HepG2 (cell line): ENCODE data around the gene BCAS3. TPM values are rescaled to one million over a fixed set of nuclear protein-coding genes. Genes with fewer than 3 reads are reported as not detected.

Source experiments
- ATAC-seq: fragments of 200-7000 bp; cut with Tn5 transposase; 3 replicates; pipeline ENCODE4 v1.9.1; 2020; ENCODE audit warnings: mild to moderate bottlenecking, moderate library complexity
- BruUV-seq: library from RNA; stranded (reverse); fragments of 400-500 nt; replicated peaks from 2 replicates; lab custom pipeline; 2021; lab: Mats Ljungman, UMichigan
- CTCF ChIA-PET: fragments of 300-600 bp; formaldehyde crosslinking; extraction: SDS; loops from one replicate; lab custom pipeline; 2021; ENCODE audit warnings: low total read pairs, inconsistent platforms, low intra/inter-chr PET ratio; lab: Yijun Ruan, JAX
- POLR2A ChIA-PET: fragments of 350-600 bp; sonication (Branson Sonifier 250); formaldehyde crosslinking; loops from one replicate; lab custom pipeline; 2020; ENCODE audit warnings: antibody characterized with exemption, inconsistent platforms; lab: Yijun Ruan, JAX
- DNase-seq: peaks from one replicate; pipeline ENCODE4 v3.0.0-alpha.2; 2015; ENCODE audit warnings: low spot score
- FAIRE-seq: peaks from 3 replicates; lab custom pipeline; 2011; peaks lifted over from hg19 to GRCh38; lab: Jason Lieb, UNC
- H2AFZ ChIP-seq: one replicate; pipeline ENCODE4 v1.6.1; 2011; ENCODE audit warnings: low read length, inconsistent platforms
- H3K27ac ChIP-seq: fragments of 300-600 bp; 3 replicates; pipeline ENCODE4 v1.8.0; 2011; ENCODE audit warnings: mixed run types, mild to moderate bottlenecking, mixed read lengths, low read length, inconsistent platforms; ENCODE audit not compliant: insufficient read depth; ENCODE audit errors: extremely low read length
- H3K27me3 ChIP-seq, 2 experiments: fragments of 200-600 bp in 1 of 2; 2 replicates in 1 of 2; 3 replicates in 1 of 2; pipeline versions ENCODE4 v1.6.0 to v1.8.0; 2011; ENCODE audit warnings: low read length in 2 of 2, mild to moderate bottlenecking in 2 of 2, moderate library complexity in 2 of 2, inconsistent platforms in 1 of 2; ENCODE audit not compliant: insufficient read depth in 2 of 2, control insufficient read depth in 1 of 2
- H3K36me3 ChIP-seq, 2 experiments: fragments of 200-600 bp in 1 of 2; replicated peaks in 1 of 2; 2 replicates in 1 of 2; 3 replicates in 1 of 2; pipeline versions ENCODE4 v1.5.1 to v1.8.0; 2011; ENCODE audit warnings: low read length in 2 of 2, inconsistent platforms in 1 of 2; ENCODE audit not compliant: insufficient read depth in 2 of 2, control insufficient read depth in 1 of 2
- H3K4me1 ChIP-seq: 2 replicates; pipeline ENCODE4 v1.5.1; 2012; ENCODE audit warnings: low read length, inconsistent platforms; ENCODE audit not compliant: insufficient read depth
- H3K4me2 ChIP-seq: 2 replicates; pipeline ENCODE4 v1.6.0; 2011; ENCODE audit warnings: low read depth, low read length, inconsistent platforms
- H3K4me3 ChIP-seq, 3 experiments: fragments of 200-600 bp in 1 of 3; sonication (generic), shearing (Covaris generic) in 1 of 3; replicated peaks in 1 of 3; 2 replicates each; pipeline ENCODE4 v1.5.1; 2011 to 2016; ENCODE audit warnings: low read length in 3 of 3, inconsistent platforms in 2 of 3, low read depth in 2 of 3, mild to moderate bottlenecking in 2 of 3, control low read depth in 1 of 3, mixed read lengths in 1 of 3; ENCODE audit not compliant: insufficient read depth in 1 of 3
- H3K79me2 ChIP-seq: one replicate; pipeline ENCODE4 v1.6.1; 2011; ENCODE audit warnings: low read length, inconsistent platforms; ENCODE audit not compliant: insufficient read depth
- H3K9ac ChIP-seq: 2 replicates; pipeline ENCODE4 v1.6.0; 2011; ENCODE audit warnings: mild to moderate bottlenecking, low read depth, low read length, inconsistent platforms; ENCODE audit not compliant: insufficient read depth
- H3K9me3 ChIP-seq: 2 replicates; pipeline ENCODE4 v1.5.1; 2012; ENCODE audit warnings: mild to moderate bottlenecking, low read length
- H4K20me1 ChIP-seq: 2 replicates; pipeline ENCODE4 v1.6.0; 2011; ENCODE audit warnings: inconsistent platforms, mild to moderate bottlenecking, low read length, moderate library complexity; ENCODE audit not compliant: insufficient read depth
- HNRNPL ChIP-seq: fragments of 200-400 bp; formaldehyde crosslinking; IDR thresholded peaks from 2 replicates; pipeline ENCODE4 v1.6.1; 2017; ENCODE audit warnings: mild to moderate bottlenecking, low read depth, low read length
- JUNB ChIP-seq: sonication (generic); formaldehyde crosslinking; IDR thresholded peaks from 2 replicates; pipeline ENCODE4 v1.8.0; 2022; ENCODE audit warnings: missing genetic modification reagents, mild to moderate bottlenecking, borderline replicate concordance
- PHF20 ChIP-seq: sonication (generic); formaldehyde crosslinking; IDR thresholded peaks from 2 replicates; pipeline ENCODE4 v1.5.0; 2020; ENCODE audit warnings: mild to moderate bottlenecking, missing genetic modification reagents
- POLR2AphosphoS2 ChIP-seq: IDR thresholded peaks from 2 replicates; pipeline ENCODE4 v1.6.1; 2011; ENCODE audit warnings: low read depth, low read length, improper control_type of control experiment
- RAD21 ChIP-seq: fragments of 450-650 bp; formaldehyde crosslinking; IDR thresholded peaks from 2 replicates; pipeline ENCODE4 v1.5.0; 2020; ENCODE audit warnings: mild to moderate bottlenecking
- SALL1 ChIP-seq: sonication (generic); formaldehyde crosslinking; IDR thresholded peaks from 2 replicates; pipeline ENCODE4 v1.8.0; 2022; ENCODE audit warnings: mild to moderate bottlenecking, missing genetic modification reagents
- SAP130 ChIP-seq: IDR thresholded peaks from 2 replicates; pipeline ENCODE4 v1.6.1; 2016; ENCODE audit warnings: low read depth
- ZBTB21 ChIP-seq: sonication (generic); formaldehyde crosslinking; IDR thresholded peaks from 2 replicates; pipeline ENCODE4 v1.4.0; 2020; ENCODE audit warnings: missing genetic modification reagents
- ZNF264 ChIP-seq: sonication (generic); formaldehyde crosslinking; IDR thresholded peaks from 2 replicates; pipeline ENCODE4 v1.4.0; 2020; ENCODE audit warnings: missing genetic modification reagents
- ZNF367 ChIP-seq: sonication (generic); formaldehyde crosslinking; IDR thresholded peaks from 2 replicates; pipeline ENCODE4 v1.4.0; 2020; ENCODE audit warnings: missing genetic modification reagents, borderline replicate concordance
- ZNF441 ChIP-seq: sonication (generic); formaldehyde crosslinking; IDR thresholded peaks from 2 replicates; pipeline ENCODE4 v1.7.0; 2021; ENCODE audit warnings: missing genetic modification reagents, borderline replicate concordance
- ZNF546 ChIP-seq: sonication (generic); formaldehyde crosslinking; conservative IDR thresholded peaks from 2 replicates; pipeline ENCODE4 v1.8.1; 2023; ENCODE audit warnings: mild to moderate bottlenecking, missing genetic modification reagents
- ZNF816 ChIP-seq: sonication (generic); formaldehyde crosslinking; IDR thresholded peaks from 2 replicates; pipeline ENCODE4 v1.8.0; 2022; ENCODE audit warnings: missing genetic modification reagents, mild to moderate bottlenecking, borderline replicate concordance
- ZNF878 ChIP-seq: sonication (generic); formaldehyde crosslinking; IDR thresholded peaks from 2 replicates; pipeline ENCODE4 v1.8.1; 2023; ENCODE audit warnings: mild to moderate bottlenecking, missing genetic modification reagents, moderate library complexity
- WGBS: methylation state at CpG from one replicate; pipeline ENCODE4 v1.1.6; 2017; ENCODE audit warnings: low lambda C conversion rate; 5-methylcytosine and 5-hydroxymethylcytosine counted together
- in situ Hi-C: cut with HindIII; loops from 2 replicates; pipeline ENCODE4 v1.10.0; 2017; ENCODE audit warnings: low pct_unique_long_range_greater_than_20kb; ENCODE audit not compliant: extremely low pct_ligation_motif_present
- intact Hi-C: fragments of 100-400 bp; cut with micrococcal nuclease; formaldehyde crosslinking; loops from one replicate; pipeline ENCODE4 v1.10.0; 2022; ENCODE audit not compliant: unreplicated experiment
- polyA plus RNA-seq, 8 experiments: library from polyadenylated mRNA; depleted of rRNA in 3 of 8; stranded (reverse) in 7 of 8; unstranded in 1 of 8; fragments of >200 nt; fragmentation: Illumina TruSeq in 4 of 8; extraction: Trizol in 4 of 8; gene quantifications; 2 replicates each; pipeline versions ENCODE4 v1.2.1 to v1.2.3, GENCODE V29; 2011 to 2016; ENCODE audit warnings: low read depth in 4 of 8, missing spikeins in 1 of 8, mixed read lengths in 1 of 8; ENCODE audit not compliant: insufficient read depth in 1 of 8
- total RNA-seq, 5 experiments: library from RNA; depleted of rRNA; stranded (reverse); fragments of >200 nt; fragmentation: Illumina TruSeq; extraction: Trizol; gene quantifications; 2 replicates each; pipeline ENCODE4 v1.2.3, GENCODE V29; 2016; ENCODE audit warnings: low read depth in 1 of 5
- TF ChIP-seq, protein P1 (sequence below): sonication (generic); formaldehyde crosslinking; IDR thresholded peaks from 2 replicates; pipeline ENCODE4 v1.4.0; 2020; ENCODE audit warnings: mild to moderate bottlenecking, missing genetic modification reagents, borderline replicate concordance
- TF ChIP-seq, protein P2 (sequence below): IDR thresholded peaks from 2 replicates; pipeline ENCODE4 v1.6.1; 2012; ENCODE audit warnings: low read length, improper control_type of control experiment

BCAS3 gene
- total and polyA plus RNA-seq, 2 of the 13 experiments (the other 11 are each of a cell fraction or from before 2014, with no cell fraction given) = 10.7 to 11.2 TPM

- intact Hi-C loops (no loop called here), in situ Hi-C loops (no loop called here)
- 93% methylated on average over 3 of the region's 3 CpGs for WGBS
- H4K20me1 ChIP-seq = no peaks in the 10 kb centered on the region
- no peak overlapping the region for H2AFZ ChIP-seq
- DNase-seq (no peak), ATAC-seq (no peak), FAIRE-seq (no peak)
- no TSS peak for BruUV-seq
- no peak overlapping the region for H3K9ac ChIP-seq
- POLR2A ChIA-PET = no interaction called here
- H3K27ac ChIP-seq = no peak overlapping the region
- no peak overlapping the region for H3K4me2 ChIP-seq
- no peak overlapping the region for H3K4me3 ChIP-seq
- H3K4me1 ChIP-seq = no peaks in the 10 kb centered on the region
- no peaks in the 10 kb centered on the region for H3K79me2 ChIP-seq
- CTCF ChIA-PET = no interaction called here
- no peaks in the 10 kb centered on the region for H3K9me3 ChIP-seq
- peaks cover 0 to 1% of the 10 kb centered on the region in 2 experiments; a peak in 1 of 5 replicates for H3K36me3 ChIP-seq
- no peaks in the 10 kb centered on the region for H3K27me3 ChIP-seq
- TF ChIP-seq SAP130 (CRISPR knock-in tag) (no peak), ZNF816 (CRISPR knock-in tag) (no peak), ZBTB21 (CRISPR knock-in tag) (no peak), SALL1 (CRISPR knock-in tag) (no peak), JUNB (CRISPR knock-in tag) (no peak), ZNF367 (no peak), ZNF546 (no peak), ZNF264 (CRISPR knock-in tag) (no peak), PHF20 (CRISPR knock-in tag) (no peak), ZNF878 (CRISPR knock-in tag) (no peak), HNRNPL (no peak), POLR2AphosphoS2 (no peak), RAD21 (CRISPR knock-in tag) (no peak), ZNF441 (CRISPR knock-in tag) (no peak)
- TF ChIP-seq, protein P1, sequence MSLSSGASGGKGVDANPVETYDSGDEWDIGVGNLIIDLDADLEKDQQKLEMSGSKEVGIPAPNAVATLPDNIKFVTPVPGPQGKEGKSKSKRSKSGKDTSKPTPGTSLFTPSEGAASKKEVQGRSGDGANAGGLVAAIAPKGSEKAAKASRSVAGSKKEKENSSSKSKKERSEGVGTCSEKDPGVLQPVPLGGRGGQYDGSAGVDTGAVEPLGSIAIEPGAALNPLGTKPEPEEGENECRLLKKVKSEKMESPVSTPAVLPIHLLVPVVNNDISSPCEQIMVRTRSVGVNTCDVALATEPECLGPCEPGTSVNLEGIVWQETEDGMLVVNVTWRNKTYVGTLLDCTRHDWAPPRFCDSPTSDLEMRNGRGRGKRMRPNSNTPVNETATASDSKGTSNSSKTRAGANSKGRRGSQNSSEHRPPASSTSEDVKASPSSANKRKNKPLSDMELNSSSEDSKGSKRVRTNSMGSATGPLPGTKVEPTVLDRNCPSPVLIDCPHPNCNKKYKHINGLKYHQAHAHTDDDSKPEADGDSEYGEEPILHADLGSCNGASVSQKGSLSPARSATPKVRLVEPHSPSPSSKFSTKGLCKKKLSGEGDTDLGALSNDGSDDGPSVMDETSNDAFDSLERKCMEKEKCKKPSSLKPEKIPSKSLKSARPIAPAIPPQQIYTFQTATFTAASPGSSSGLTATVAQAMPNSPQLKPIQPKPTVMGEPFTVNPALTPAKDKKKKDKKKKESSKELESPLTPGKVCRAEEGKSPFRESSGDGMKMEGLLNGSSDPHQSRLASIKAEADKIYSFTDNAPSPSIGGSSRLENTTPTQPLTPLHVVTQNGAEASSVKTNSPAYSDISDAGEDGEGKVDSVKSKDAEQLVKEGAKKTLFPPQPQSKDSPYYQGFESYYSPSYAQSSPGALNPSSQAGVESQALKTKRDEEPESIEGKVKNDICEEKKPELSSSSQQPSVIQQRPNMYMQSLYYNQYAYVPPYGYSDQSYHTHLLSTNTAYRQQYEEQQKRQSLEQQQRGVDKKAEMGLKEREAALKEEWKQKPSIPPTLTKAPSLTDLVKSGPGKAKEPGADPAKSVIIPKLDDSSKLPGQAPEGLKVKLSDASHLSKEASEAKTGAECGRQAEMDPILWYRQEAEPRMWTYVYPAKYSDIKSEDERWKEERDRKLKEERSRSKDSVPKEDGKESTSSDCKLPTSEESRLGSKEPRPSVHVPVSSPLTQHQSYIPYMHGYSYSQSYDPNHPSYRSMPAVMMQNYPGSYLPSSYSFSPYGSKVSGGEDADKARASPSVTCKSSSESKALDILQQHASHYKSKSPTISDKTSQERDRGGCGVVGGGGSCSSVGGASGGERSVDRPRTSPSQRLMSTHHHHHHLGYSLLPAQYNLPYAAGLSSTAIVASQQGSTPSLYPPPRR (CRISPR knock-in tag) = no peak
- TF ChIP-seq, protein P2, sequence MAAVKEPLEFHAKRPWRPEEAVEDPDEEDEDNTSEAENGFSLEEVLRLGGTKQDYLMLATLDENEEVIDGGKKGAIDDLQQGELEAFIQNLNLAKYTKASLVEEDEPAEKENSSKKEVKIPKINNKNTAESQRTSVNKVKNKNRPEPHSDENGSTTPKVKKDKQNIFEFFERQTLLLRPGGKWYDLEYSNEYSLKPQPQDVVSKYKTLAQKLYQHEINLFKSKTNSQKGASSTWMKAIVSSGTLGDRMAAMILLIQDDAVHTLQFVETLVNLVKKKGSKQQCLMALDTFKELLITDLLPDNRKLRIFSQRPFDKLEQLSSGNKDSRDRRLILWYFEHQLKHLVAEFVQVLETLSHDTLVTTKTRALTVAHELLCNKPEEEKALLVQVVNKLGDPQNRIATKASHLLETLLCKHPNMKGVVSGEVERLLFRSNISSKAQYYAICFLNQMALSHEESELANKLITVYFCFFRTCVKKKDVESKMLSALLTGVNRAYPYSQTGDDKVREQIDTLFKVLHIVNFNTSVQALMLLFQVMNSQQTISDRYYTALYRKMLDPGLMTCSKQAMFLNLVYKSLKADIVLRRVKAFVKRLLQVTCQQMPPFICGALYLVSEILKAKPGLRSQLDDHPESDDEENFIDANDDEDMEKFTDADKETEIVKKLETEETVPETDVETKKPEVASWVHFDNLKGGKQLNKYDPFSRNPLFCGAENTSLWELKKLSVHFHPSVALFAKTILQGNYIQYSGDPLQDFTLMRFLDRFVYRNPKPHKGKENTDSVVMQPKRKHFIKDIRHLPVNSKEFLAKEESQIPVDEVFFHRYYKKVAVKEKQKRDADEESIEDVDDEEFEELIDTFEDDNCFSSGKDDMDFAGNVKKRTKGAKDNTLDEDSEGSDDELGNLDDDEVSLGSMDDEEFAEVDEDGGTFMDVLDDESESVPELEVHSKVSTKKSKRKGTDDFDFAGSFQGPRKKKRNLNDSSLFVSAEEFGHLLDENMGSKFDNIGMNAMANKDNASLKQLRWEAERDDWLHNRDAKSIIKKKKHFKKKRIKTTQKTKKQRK = no peak
These were observed 21.4 kb downstream of the BCAS3 start for GRCh38 chr17:60699090-60699489.
